ENCODE data around the gene SPSB2.
"Not testable (repeated sequence)": the region's sequence is repeated elsewhere in the genome, so short reads cannot be mapped to it uniquely, and the experiment has no call there.

DNA sequence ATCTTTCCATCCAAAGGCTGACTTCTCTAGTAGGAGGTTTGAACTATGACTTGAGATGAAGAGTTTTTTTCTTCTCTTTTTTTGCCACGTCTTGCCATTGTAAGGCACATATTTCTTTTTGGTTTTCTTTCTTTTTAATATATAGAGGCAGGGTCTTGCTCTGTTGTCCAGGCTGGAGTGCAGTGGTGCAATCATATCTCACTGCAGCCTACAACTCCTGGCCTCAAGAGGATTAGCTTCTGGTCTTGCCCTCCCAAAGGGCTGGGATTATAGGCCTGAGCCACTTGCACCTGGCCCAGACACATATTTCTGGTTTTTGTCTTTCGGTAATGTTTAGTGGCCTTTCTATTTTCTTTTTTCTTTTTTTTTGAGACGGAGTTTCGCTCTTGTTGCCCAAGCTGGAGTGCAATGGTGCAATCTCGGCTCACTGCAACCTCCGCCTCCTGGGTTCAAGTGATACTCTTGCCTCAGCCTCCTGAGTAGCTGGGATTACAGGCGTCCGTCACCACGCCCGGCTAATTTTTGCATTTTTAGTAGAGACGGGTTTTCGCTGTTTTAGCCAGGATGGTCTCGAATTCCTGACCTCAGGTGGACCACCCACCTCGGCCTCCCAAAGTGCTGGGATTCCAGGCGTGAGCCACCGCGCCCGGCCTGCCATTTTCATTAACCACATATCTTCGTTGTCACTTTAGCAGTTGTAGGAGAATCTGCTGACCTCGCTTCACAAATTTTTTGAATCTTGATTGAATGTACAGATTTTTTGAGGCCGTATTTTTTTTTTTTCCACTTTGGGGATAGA lies 16.9 kb upstream of the SPSB2 start:
- TF ChIP-seq, protein P1, sequence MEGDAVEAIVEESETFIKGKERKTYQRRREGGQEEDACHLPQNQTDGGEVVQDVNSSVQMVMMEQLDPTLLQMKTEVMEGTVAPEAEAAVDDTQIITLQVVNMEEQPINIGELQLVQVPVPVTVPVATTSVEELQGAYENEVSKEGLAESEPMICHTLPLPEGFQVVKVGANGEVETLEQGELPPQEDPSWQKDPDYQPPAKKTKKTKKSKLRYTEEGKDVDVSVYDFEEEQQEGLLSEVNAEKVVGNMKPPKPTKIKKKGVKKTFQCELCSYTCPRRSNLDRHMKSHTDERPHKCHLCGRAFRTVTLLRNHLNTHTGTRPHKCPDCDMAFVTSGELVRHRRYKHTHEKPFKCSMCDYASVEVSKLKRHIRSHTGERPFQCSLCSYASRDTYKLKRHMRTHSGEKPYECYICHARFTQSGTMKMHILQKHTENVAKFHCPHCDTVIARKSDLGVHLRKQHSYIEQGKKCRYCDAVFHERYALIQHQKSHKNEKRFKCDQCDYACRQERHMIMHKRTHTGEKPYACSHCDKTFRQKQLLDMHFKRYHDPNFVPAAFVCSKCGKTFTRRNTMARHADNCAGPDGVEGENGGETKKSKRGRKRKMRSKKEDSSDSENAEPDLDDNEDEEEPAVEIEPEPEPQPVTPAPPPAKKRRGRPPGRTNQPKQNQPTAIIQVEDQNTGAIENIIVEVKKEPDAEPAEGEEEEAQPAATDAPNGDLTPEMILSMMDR (IDR thresholded peaks at IDR 0.05): not testable (repeated sequence)
- not testable (repeated sequence) for TF ChIP-seq EP300 (IDR thresholded peaks at IDR 0.05)
